ENCODE data around the gene P3H2.
"Not testable (repeated sequence)": the region's sequence is repeated elsewhere in the genome, so short reads cannot be mapped to it uniquely, and the experiment has no call there.

P3H2 gene

DNA sequence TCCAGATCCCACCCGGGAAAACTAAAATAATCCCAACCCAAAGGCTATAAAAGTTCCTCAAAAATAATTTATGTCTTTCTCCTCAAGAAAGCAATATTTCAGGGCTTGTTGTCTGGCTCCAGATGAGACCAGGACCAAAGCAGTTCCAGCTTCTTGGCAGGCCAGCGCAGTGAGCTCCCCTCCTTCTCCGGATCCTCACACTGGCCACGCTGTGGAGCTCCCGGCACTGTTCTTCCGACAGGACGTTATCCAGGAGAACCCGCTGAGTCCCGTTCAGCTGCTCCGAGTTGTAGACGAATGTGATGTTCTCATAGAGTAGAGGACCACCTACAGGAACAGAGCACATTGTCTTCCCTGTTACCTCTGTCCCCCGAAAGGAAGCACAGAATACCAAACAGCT lies 146.3 kb downstream of the P3H2 start:
- peaks cover 9% of the 10 kb centered on the region for H3K4me1 ChIP-seq (ENCODE audit: control insufficient read depth, insufficient read depth, low read length, unreplicated experiment)
- H3K27ac ChIP-seq (ENCODE audit: low read depth, low read length): no peak overlapping the region
- H3K79me2 ChIP-seq (ENCODE audit: control insufficient read depth, insufficient read depth, low read length, unreplicated experiment): no peaks in the 10 kb centered on the region
- H3K27me3 ChIP-seq (ENCODE audit: insufficient read depth, low read length): no peaks in the 10 kb centered on the region
- no peak overlapping the region for H2AFZ ChIP-seq (ENCODE audit: low read length, unreplicated experiment)
- H3K36me3 ChIP-seq (ENCODE audit: insufficient read depth, low read length): peaks cover 20% of the 10 kb centered on the region
- no peak overlapping the region for H3K4me3 ChIP-seq (ENCODE audit: low read depth, low read length)

DNA sequence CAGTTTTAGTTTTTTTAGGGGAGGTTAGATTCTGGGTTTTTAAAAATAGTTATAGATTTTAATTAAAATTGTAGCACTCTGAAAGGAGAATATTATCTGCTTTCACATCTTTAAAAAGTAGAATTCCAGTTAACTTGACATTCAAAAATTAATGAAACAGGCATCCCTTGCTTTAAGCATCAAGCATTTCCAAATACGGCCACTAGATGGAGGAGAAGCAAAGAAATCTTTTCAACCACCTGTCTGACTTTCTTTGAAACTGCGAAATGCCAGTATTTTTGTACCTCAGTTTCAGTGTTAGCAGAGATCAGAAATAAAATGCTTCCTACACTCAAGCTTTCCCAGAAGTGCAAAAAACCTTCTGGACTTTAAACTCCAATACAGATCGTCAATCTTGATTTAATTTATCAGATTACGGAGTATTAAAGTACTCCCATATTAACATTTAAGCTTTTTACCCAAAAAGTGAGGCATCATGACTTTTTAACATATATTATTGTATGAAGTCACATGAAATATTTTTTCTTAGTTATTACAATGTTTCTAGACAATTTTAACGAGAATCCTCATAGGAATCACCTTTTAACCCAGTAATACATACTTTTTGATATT lies 153.3 kb downstream of the P3H2 start:
- H3K27me3 ChIP-seq (ENCODE audit: insufficient read depth, low read length): no peaks in the 10 kb centered on the region
- H3K27ac ChIP-seq (ENCODE audit: low read depth, low read length): no peak overlapping the region
- H3K4me1 ChIP-seq (ENCODE audit: control insufficient read depth, insufficient read depth, low read length, unreplicated experiment): peaks cover 6% of the 10 kb centered on the region
- H2AFZ ChIP-seq (ENCODE audit: low read length, unreplicated experiment): no peak overlapping the region
- no peaks in the 10 kb centered on the region for H3K79me2 ChIP-seq (ENCODE audit: control insufficient read depth, insufficient read depth, low read length, unreplicated experiment)
- H3K4me3 ChIP-seq (ENCODE audit: low read depth, low read length): no peak overlapping the region
- H3K36me3 ChIP-seq (ENCODE audit: insufficient read depth, low read length): peaks cover 5% of the 10 kb centered on the region; the same call in 1 of the 2 replicates

DNA sequence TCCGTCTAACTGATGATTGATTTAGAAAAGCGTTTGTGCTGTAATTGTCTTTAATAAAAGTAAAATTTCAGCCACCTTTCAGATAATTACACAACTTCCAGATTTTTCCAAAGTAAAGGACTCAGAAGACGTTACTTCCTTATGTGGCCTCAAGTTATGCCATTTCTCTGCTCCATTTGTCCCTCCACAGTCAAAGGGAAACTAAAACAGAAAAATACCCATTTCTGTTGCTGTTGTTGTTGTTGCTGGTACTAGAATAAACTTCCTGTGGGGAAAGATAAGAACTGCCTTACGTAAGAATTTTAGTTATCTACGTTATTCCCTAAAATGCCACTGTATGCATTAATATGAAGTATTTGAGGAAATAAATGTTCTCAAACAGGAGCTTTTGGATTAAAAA lies 153.9 kb downstream of the P3H2 start:
- Histone ChIP-seq H3K27ac (ENCODE audit: low read depth, low read length) (no peak overlapping the region), H2AFZ (ENCODE audit: low read length, unreplicated experiment) (no peak overlapping the region)

DNA sequence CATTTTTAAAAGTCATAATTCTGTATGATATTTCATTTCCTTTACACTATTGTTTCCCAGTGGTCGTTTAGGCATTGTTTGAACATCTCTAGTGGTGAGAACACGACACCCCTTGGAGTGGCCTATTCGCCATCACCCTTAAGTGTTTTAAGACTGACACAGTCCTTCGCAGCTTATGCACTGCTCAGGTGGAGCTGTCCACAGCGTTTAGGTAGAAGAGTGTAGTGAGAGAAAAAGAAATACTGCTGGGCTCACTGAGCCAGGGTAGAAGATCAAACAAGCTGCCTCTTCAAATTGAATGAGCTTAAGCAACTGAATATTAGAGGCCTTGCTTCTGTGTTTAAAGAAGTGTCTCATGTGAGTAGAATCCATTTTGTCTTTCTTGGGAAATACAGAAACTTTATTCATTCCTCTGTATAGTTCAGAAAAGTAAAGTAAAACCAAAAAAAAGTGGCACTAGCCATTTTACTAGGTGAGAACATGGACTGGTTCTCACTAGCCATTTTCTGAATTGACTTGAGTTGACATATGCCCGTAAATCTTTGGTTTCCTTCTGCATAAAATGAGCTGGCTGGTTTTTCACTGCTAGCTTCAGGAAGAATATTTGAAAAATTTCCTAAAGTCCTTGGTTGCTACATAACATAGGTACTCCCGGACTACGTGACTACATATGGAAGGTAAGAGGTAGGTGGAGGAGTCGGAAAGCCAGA lies 155.9 kb downstream of the P3H2 start:
- Histone ChIP-seq H3K27ac (ENCODE audit: low read depth, low read length) (no peak overlapping the region), H3K4me1 (ENCODE audit: control insufficient read depth, insufficient read depth, low read length, unreplicated experiment) (peaks cover 6% of the 10 kb centered on the region), H2AFZ (ENCODE audit: low read length, unreplicated experiment) (no peak overlapping the region), H3K79me2 (ENCODE audit: control insufficient read depth, insufficient read depth, low read length, unreplicated experiment) (no peaks in the 10 kb centered on the region), H3K27me3 (ENCODE audit: insufficient read depth, low read length) (no peaks in the 10 kb centered on the region), H3K36me3 (ENCODE audit: insufficient read depth, low read length) (no peaks in the 10 kb centered on the region), H3K4me3 (ENCODE audit: low read depth, low read length) (no peak overlapping the region)

More for the DNA sequence above, 153.9 kb downstream of the P3H2 start:
- Histone ChIP-seq H3K4me3 (ENCODE audit: low read depth, low read length) (no peak overlapping the region), H3K36me3 (ENCODE audit: insufficient read depth, low read length) (peaks cover 2% of the 10 kb centered on the region; the same call in 1 of the 2 replicates), H3K27me3 (ENCODE audit: insufficient read depth, low read length) (no peaks in the 10 kb centered on the region), H3K79me2 (ENCODE audit: control insufficient read depth, insufficient read depth, low read length, unreplicated experiment) (no peaks in the 10 kb centered on the region), H3K4me1 (ENCODE audit: control insufficient read depth, insufficient read depth, low read length, unreplicated experiment) (peaks cover 6% of the 10 kb centered on the region)

DNA sequence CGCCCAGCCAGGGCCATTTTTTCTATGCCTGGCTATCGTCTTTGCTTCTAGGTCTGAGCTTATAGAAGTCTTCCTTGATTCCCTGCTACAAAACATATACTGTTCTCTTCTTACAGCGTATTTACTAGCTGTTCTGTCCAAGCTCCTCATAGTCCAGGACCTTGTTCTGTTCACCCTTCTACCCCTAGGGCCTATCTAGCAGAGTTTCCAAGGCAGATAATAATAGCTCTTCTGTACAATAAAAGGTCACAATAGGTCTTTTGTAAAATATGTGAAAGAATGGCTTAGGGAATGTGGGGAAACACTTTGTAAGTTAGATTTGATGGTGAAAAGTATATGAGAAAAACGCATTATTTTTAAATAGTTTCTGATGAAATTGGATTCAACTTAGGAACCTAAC lies 158.2 kb downstream of the P3H2 start:
- peaks cover 6% of the 10 kb centered on the region for H3K4me1 ChIP-seq (ENCODE audit: control insufficient read depth, insufficient read depth, low read length, unreplicated experiment)
- no peaks in the 10 kb centered on the region for H3K36me3 ChIP-seq (ENCODE audit: insufficient read depth, low read length)
- H3K4me3 ChIP-seq (ENCODE audit: low read depth, low read length): no peak overlapping the region
- no peaks in the 10 kb centered on the region for H3K27me3 ChIP-seq (ENCODE audit: insufficient read depth, low read length)
- H3K79me2 ChIP-seq (ENCODE audit: control insufficient read depth, insufficient read depth, low read length, unreplicated experiment): no peaks in the 10 kb centered on the region
- H2AFZ ChIP-seq (ENCODE audit: low read length, unreplicated experiment): no peak overlapping the region
- H3K27ac ChIP-seq (ENCODE audit: low read depth, low read length): no peak overlapping the region

DNA sequence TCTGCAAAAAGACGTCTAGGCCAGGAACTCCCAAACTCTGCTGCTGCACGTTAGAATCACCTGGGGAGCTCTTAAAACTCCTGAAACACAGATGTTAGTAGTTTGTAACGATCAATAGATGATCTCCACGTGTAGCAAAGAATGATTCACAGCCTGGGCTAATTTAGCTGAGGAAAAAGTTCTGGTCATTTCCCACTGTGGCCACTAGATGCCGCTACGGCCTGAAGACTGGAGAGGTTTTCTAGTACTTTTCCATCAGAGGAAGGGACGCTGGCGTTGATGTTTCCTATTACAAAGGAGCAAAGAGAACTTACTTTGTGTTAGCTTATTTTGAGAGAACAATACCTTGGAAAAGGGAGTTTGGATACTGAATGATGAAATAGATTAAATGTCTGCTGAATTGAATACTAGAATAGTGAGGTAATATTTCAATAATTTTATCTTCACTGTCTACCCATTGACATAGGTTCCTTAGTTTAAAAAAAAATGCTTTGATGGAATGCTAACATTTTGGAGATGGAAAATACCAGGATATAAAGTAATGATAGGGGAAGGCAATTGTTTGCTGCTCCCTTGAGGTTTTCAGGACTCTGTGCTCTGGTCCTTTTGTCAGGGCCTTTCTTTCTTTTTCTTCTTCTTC lies 159.1 kb downstream of the P3H2 start:
- H3K4me1 ChIP-seq (ENCODE audit: control insufficient read depth, insufficient read depth, low read length, unreplicated experiment): peaks cover under 1% of the 10 kb centered on the region
- no peaks in the 10 kb centered on the region for H3K79me2 ChIP-seq (ENCODE audit: control insufficient read depth, insufficient read depth, low read length, unreplicated experiment)
- no peaks in the 10 kb centered on the region for H3K27me3 ChIP-seq (ENCODE audit: insufficient read depth, low read length)
- H3K27ac ChIP-seq (ENCODE audit: low read depth, low read length): no peak overlapping the region
- H2AFZ ChIP-seq (ENCODE audit: low read length, unreplicated experiment): no peak overlapping the region
- no peaks in the 10 kb centered on the region for H3K36me3 ChIP-seq (ENCODE audit: insufficient read depth, low read length)
- no peak overlapping the region for H3K4me3 ChIP-seq (ENCODE audit: low read depth, low read length)

DNA sequence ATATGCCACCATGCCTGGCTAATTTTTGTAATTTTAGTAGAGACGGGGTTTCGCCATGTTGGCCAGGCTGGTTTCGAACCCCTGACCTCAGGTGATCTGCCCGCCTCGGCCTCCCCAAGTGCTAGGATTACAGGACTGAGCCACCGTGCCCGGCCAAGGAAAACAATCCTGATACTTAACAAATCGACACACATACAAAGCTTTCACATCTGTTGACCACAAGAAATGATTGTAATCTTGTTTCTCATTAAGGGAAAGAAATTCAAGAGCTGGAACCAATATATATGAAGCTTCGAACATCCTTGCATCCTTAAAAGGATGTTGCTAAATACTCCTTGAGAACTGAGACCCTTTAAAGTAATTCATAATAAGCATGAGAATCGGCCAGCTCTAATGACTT lies 159.6 kb downstream of the P3H2 start:
- H3K4me3 ChIP-seq (ENCODE audit: low read depth, low read length); H3K27me3 ChIP-seq (ENCODE audit: insufficient read depth, low read length); H3K27ac ChIP-seq (ENCODE audit: low read depth, low read length); H3K4me1 ChIP-seq (ENCODE audit: control insufficient read depth, insufficient read depth, low read length, unreplicated experiment); H2AFZ ChIP-seq (ENCODE audit: low read length, unreplicated experiment); H3K36me3 ChIP-seq (ENCODE audit: insufficient read depth, low read length); H3K79me2 ChIP-seq (ENCODE audit: control insufficient read depth, insufficient read depth, low read length, unreplicated experiment): not testable (repeated sequence)

DNA sequence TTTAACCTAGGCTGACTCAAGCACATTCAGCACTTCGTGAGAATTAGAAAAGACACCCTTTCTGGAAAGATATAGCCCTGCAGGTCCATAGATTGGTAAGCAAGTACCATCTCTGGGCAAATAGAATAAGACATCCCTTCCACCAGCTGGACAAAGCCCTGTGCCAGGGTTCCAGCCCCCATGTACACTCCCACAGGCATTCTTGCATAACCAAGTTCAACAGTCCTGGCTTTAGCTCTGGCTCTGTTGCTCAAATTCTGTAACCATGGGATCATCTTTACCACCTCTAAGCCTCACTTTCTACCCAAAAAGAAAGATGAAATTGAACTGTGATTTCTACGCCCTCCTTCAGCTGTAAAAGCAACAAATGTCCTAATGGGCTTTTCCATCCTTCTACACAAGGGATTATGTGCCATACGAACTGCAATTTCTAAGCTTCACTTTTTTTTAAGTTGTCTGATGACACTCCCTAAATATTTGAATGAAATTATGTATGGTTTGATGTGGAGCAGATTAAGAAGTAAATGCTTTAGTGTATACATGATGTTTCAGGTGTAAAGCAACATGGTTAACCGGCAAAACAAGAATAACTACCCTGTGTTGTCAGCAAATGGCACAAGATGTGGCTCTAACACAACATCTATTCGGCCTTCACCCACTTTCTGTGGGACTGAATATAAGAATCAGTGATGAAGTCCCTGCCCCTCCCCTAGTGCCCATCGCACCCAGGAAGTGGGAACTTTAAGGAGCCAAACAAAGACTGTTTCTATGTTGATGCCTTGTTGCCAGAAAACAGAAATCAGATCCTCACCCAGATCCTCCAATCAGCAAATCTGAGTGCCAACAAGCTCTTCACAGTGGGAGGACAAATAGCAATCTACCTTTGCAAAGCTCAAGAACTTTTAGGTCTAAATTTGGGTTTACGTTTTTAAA lies 165.7 kb downstream of the P3H2 start:
- Histone ChIP-seq H3K79me2 (ENCODE audit: control insufficient read depth, insufficient read depth, low read length, unreplicated experiment) (no peaks in the 10 kb centered on the region), H3K4me3 (ENCODE audit: low read depth, low read length) (no peak overlapping the region), H3K27me3 (ENCODE audit: insufficient read depth, low read length) (no peaks in the 10 kb centered on the region), H3K36me3 (ENCODE audit: insufficient read depth, low read length) (no peaks in the 10 kb centered on the region), H3K27ac (ENCODE audit: low read depth, low read length) (no peak overlapping the region), H2AFZ (ENCODE audit: low read length, unreplicated experiment) (no peak overlapping the region), H3K4me1 (ENCODE audit: control insufficient read depth, insufficient read depth, low read length, unreplicated experiment) (no peaks in the 10 kb centered on the region)

DNA sequence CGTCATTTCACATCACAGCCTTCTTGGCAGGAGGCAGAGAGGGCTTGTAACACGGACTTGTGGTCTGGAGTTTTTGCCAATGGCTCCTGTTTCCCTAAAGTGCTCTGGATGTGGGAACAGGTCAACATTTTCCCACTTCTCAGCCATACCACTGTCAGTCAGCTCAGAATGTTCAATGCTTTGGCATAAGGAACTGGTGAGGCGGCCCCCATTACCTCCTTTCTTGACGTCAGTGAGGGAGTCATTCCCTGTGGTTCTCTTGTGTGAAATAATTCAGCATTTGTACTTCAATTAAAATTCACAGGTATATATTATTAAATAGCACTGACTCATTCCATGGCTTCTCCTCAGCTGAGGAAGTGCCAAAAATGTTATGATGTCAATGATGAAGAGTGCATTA lies 167.1 kb downstream of the P3H2 start:
- H3K79me2 ChIP-seq (ENCODE audit: control insufficient read depth, insufficient read depth, low read length, unreplicated experiment): no peaks in the 10 kb centered on the region
- no peak overlapping the region for H3K27ac ChIP-seq (ENCODE audit: low read depth, low read length)
- no peaks in the 10 kb centered on the region for H3K27me3 ChIP-seq (ENCODE audit: insufficient read depth, low read length)
- no peaks in the 10 kb centered on the region for H3K4me1 ChIP-seq (ENCODE audit: control insufficient read depth, insufficient read depth, low read length, unreplicated experiment)
- no peak overlapping the region for H2AFZ ChIP-seq (ENCODE audit: low read length, unreplicated experiment)
- H3K4me3 ChIP-seq (ENCODE audit: low read depth, low read length): no peak overlapping the region
- no peaks in the 10 kb centered on the region for H3K36me3 ChIP-seq (ENCODE audit: insufficient read depth, low read length)

DNA sequence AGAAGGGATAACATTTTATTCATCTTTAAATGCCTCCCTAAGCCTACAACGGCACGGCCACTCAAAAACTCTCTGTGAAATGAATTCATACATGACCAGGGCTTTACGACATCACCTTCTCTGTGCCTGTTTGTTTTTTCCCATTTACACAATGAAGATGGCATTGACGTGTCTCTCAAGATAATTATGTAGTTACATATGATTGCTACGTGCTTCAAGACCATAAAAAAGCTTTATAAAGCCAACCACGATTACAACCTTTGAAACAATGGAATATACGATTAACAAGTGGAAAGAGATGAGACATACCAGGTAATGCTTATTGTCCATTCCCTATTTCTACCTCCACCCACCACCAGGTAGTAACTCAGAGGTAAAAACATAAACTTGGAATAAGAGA lies 168.4 kb downstream of the P3H2 start:
- Histone ChIP-seq H3K27ac (ENCODE audit: low read depth, low read length) (no peak overlapping the region), H3K79me2 (ENCODE audit: control insufficient read depth, insufficient read depth, low read length, unreplicated experiment) (no peaks in the 10 kb centered on the region), H2AFZ (ENCODE audit: low read length, unreplicated experiment) (no peak overlapping the region)

More for the DNA sequence above, 168.4 kb downstream of the P3H2 start:
- no peaks in the 10 kb centered on the region for H3K27me3 ChIP-seq (ENCODE audit: insufficient read depth, low read length)
- H3K4me1 ChIP-seq (ENCODE audit: control insufficient read depth, insufficient read depth, low read length, unreplicated experiment): no peaks in the 10 kb centered on the region
- no peaks in the 10 kb centered on the region for H3K36me3 ChIP-seq (ENCODE audit: insufficient read depth, low read length)
- no peak overlapping the region for H3K4me3 ChIP-seq (ENCODE audit: low read depth, low read length)

All from ACC112 (cell line).